GM12801 (cell line): ENCODE data around the gene SERPINB13.

Experiments
- CTCF ChIP-seq: IDR thresholded peaks from one replicate; pipeline ENCODE4 v1.5.1; 2011; ENCODE audit warnings: control low read depth; ENCODE audit not compliant: insufficient read length; ENCODE audit errors: extremely low read depth

The SERPINB13 gene

GRCh38 chr18:63603772-63604171 is 16.6 kb downstream of the SERPINB13 start:
- TF ChIP-seq CTCF = no peak

- no peak for TF ChIP-seq CTCF
Measured at GRCh38 chr18:63604791-63605567, 17.8 kb downstream of the SERPINB13 start.

- no peak for TF ChIP-seq CTCF
Measured at GRCh38 chr18:63606526-63606925, 19.4 kb downstream of the SERPINB13 start.

GRCh38 chr18:63613420-63613819 is 26.3 kb downstream of the SERPINB13 start:
- no peak for TF ChIP-seq CTCF

- no peak for TF ChIP-seq CTCF
Measured at GRCh38 chr18:63617049-63617914, 30.1 kb downstream of the SERPINB13 start.

GRCh38 chr18:63617915-63618234 is 30.7 kb downstream of the SERPINB13 start:
- no peak for TF ChIP-seq CTCF

GRCh38 chr18:63619661-63620060 is 32.5 kb downstream of the SERPINB13 start:
- no peak for TF ChIP-seq CTCF
